HG03469 (cell line): ENCODE measurements around the gene ZNF277.

Experiments
- ATAC-seq: cut with Tn5 transposase; IDR thresholded peaks from one replicate; pipeline ENCODE4 v1.9.1; 2021; ENCODE audit warnings: mild to moderate bottlenecking, moderate library complexity, moderate number of reproducible peaks; ENCODE audit not compliant: unreplicated experiment

The ZNF277 gene

DNA sequence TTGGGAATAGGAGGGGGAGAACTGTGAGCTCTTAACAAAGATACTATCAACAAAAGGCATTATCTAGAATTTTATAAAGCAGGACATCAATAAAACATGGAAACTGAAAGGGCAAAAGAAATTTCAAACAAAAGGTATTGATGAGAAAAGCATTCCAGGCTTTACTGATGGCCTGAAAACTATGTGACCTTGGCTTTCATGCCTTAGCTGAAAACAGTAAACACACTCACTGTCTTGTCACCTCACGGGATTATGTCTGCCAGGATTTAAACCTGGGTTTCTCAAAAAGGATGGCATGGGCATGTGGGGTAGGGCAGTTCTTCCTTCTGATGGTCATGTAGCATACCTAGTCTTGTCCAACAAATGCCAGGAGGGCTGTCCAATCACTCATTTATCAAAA lies 23.2 kb upstream of the ZNF277 start:
- no peak for ATAC-seq

DNA sequence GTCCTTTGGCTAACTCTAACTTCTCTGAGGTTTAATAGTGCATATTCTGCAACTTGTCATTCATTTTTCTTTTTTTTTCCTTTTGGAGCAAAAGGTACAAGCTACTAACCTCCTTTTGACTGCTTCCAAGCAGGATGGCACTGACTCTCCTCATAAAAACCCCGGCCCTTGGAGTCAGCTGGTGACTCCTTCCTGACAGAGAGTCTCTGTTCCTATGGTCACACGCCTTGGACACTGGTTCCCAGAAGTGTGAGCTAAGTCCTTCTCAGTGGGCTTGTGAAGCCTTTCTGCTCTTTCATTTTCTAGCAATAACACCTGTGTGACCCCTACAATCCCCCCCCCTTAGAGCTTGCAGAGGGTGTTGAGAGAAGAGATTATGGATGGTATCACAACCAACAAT lies 22.0 kb upstream of the ZNF277 start:
- ATAC-seq: no peak

DNA sequence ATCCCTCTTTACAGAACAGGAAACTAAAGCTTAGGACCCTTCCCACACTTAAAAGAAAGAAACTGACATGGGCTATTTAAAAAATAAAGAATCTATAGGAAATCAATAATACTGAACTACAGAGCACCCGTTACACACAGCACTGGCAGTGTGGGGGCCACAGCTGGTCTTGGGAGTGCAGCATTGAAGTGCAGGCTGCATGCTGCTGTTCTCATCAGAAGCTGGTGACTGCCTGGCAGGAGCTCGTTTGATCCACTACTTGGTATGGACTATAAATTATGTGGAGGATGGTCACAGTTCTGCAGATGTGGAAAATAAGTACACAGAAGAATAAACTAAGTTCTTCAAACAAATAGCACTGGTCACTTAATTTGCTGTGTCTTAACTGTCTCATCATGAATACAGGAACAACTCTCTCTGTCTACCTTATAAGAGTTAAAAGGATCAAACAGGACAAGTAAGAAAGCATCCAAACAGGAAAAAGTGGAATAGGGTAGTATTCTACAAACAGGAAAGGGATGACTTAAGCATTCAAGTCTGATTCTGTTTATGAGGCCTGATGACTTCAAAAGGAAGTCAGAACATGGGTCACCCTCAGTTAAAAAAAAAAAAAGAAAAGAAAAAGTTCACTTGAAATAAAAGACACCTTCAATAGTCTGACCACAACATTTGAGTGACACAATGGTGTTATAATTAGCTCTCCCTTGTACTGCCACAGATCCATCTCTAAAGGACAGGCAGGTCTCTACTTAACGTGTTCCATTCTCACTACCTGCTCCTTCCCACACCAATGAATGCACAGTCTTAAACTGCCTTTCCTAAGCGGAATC lies 21.3 kb upstream of the ZNF277 start:
- ATAC-seq: no peak

DNA sequence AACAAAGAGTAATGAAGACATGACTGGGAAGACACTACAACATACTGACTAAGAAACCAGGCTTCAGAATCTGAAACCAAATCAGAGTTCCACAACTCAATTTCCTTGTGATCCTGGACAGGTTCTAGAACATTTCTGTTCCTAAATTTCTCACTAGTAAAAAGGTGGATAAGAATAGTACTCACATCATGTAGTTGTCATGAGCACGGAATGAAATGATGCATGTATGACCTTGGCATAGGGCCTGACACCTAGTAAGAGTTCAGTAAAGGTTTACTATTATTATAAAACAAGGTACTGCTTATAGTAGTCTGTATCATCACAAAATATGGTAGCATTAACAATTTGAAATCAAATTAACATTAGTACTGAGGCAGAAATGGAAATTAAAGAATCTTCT lies 20.2 kb upstream of the ZNF277 start:
- ATAC-seq: no peak

DNA sequence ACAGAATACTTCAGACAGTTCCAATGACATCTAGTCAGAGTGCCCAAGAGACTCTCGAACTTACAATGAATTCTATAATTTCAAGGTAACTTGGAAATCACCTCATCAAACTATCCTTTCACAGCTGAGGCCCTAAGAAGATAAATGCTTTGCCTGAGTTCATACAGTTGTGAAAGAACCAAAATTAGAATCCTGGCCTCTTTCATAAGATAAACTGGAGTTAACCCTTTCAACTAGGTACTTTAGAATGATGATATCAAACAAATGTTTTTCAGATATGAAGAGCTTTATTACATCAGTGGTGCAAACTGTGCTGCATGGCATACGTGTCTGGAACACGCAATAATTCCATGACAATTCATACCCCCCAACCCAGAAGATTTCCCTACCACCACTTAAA lies 18.2 kb upstream of the ZNF277 start:
- ATAC-seq: no peak

DNA sequence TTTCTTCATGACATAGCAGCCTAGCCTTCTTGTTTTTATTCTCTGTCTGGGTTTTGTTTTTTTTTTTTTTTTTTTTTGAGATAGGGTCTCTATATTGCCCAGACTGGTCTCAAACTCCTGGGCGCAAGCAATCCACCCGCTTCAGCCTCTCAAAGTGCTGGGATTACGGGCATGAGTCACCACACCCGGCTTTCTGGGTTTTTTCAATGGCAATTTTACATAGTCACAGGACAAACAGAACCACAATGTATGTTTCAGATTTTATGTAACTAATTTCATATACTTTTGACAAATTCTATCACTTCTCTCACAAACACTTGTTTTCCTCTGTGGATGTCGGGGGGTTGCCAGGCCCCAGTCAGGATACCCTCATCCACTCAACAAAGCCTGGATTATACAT lies 16.8 kb upstream of the ZNF277 start:
- ATAC-seq: no peak

DNA sequence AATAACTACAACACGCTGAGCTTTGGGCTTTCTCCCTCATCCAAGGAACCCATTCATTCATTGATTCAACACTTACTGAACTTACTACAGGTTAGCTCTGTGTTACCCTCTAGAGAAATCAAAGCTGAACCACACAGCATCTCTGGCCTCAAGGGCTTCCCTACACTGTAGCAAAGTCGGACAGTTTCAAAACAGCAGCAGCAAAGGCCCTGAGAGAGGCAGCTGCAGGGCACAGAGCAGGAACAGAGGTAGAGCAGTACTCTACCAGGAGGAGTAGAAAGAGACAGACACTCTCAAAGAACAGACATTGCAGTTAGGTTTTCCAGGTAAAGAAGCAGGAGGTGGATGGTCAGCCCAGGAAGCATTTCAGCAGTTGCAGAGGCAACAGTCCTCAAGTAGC lies 16.4 kb upstream of the ZNF277 start:
- ATAC-seq: no peak

DNA sequence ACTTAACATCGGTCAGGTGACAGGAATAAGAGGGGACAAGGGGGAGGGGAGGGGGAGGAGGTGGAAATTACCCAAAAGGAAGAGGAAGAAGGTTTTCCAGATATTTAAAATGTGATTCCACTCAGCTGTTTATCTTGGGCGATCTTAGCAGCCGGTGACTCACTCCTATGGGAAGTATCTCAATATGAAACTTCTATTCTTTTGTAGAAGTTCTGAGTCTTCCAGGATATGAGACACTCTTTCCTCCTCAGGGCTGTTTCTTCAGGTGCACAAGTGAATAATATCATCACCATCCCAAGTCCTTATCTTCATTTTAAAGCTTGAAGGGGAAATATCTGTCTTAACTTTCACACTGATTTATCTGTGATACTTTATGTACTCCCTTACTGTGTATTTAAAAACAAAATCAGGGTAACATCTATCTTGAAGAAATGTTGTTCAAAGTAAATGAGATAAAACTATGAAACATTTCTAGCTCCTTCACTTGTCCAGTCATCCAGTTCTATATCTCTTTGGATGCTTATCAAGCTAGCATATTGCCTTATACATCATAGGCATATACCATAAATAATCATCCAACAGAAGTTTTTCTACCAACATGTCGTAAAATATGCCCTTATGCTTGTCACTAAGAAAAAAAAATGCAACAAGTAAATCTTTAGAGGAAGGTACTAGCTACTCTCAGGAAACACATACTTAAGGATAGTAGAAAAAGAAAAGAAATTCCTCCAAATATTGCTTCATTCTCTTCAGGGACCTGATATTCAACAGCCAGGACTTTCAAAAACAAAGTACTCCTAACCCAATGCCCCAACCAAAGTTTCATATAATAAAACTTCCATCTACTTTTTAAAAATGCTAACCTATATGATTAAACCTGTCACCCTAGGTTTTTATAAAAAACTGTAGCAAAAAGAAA lies 14.0 kb upstream of the ZNF277 start:
- no peak for ATAC-seq

DNA sequence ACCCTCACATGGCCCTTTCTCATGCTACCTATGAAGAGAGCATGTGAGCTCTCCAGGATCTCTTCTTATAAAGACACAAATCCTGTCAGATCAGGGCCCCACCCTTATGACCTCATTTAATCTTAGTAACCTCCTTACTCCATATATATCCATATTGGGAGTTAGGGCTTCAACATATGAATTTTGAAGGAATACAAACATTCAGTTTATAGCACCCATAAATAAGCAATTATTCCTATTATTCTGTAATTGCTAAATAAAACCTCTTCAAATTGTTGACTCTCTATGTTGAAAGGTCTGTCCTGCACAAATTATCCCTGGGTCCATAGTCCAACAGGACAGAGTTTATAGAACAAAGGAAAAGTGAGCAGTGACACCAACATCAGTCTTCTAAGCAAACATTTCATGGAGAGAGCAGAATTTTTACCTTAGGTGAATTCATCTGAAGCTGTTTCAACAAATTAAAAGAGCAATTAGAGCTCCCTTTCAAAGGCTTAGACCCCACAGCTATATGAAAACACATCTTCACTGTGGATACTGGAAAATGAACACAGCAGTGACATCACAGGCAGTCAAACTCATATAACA lies 12.5 kb upstream of the ZNF277 start:
- ATAC-seq: no peak

DNA sequence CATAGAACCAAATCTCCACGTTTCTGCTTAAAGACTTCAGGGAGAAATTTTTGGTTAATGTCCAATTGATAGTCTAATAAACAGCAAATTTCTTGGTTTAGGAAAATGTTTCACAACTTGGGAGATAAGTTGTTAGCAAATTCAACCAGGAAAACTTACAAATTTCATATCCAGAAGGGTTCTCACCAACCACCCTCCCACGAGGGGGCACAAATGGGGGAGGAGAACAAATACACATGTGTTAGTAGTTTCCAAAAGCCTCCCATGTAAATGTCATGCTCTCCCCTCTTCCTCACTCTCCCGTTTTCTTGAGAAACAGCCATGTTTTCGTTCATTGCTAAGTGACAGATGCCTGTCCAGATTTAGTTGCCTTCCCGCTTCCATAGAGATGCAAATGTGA lies 10.8 kb upstream of the ZNF277 start:
- ATAC-seq: no peak

DNA sequence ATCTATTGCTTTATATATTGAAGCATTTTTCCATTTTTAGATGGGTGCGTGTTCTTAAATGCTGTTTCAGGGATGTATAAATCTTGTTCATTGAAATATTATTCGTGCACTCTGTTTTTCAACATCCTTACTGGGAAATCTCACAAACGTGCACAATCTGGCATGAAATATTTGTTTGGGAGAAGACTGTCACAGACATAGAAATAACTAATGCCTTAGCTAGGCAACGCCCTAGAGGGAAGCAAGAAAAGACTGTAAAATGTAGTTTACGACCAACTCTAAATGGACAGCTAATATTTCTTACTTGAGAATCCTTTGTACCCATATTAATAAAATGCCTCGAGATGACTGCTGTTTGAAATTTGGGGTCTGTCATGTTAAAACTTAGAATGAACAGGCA lies 9.2 kb upstream of the ZNF277 start:
- ATAC-seq: no peak

DNA sequence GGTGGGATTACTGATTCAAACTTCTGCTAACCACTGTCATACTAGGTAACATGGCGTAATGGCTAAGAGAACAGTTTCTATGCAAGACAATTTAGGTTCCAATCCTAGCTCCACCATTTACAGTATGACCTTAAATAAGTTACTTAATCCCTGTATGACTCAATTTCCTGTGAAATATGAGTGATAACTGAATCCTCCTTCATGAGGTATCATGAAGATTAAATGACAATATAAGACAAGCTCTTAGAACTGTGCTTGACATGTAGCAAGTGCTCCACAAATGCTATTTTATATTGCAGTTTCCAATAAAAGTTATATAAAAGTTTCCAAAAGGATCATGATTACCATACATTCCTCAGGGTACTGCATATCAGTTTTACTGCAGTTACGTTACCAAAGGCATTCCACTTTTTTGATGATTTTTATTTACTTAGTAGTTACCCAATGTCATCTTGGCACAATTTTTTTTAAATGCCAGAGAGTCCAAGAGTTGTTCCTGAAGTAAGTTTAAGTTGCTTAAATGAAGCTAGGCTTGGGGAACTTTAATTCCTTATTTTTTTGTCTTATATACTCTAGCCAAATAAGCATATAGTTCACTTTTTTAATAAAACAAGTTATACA lies 7.3 kb upstream of the ZNF277 start:
- ATAC-seq: no peak

DNA sequence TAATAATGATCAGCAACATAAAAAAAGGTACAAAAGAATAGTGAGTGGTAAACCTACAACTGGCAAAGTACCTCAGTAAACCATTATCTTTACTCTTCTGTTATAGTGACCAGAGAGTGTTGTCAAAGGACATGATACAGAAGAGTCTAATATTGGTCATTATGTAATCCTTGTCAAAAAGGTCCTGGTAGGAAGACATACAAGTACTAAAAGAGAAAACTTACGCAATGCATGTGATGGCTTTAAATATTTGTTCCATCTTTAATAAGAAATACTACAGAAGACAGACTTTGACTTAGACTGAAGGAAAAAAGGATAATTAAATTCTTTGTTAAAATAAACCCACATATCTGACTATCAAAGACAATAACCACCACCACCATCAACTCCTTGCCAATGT lies 6.8 kb upstream of the ZNF277 start:
- ATAC-seq: no peak

DNA sequence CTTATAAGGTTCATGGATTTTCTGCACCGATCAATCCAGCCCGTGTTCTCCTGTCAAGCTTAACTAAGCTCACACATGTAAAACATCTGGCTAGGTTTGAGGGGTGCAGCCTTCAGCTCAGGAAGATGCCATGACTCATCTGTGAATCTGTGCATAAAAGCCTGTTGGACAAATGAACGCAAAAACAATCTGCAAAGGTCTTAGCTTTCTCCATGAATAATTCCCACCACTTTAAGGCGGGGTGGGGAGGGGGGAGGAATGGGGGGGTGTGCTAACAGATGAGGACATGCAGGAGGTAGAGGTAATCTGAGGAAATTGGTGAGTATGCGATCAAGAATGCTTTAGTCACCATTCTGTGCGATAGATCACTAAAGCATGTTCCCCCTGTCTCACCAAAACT lies 5.1 kb upstream of the ZNF277 start:
- ATAC-seq: no peak

DNA sequence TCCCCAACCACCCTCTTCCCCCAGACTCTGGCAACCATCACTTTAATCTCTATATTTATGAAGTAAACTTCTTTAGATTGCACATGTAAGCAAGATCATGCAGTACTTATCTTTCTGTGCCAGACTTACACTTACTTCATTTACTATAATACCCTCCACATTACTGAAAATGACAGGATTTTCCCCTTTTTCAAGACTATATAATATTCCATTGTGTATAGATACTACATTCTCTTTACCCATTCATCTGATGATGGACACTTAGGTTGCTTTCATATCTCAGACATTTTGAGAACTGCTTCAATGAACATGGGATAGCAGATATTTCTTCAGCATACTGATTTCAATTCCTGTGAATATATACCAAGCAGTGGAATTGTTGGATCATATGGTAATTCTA lies 4.7 kb upstream of the ZNF277 start:
- no peak for ATAC-seq

DNA sequence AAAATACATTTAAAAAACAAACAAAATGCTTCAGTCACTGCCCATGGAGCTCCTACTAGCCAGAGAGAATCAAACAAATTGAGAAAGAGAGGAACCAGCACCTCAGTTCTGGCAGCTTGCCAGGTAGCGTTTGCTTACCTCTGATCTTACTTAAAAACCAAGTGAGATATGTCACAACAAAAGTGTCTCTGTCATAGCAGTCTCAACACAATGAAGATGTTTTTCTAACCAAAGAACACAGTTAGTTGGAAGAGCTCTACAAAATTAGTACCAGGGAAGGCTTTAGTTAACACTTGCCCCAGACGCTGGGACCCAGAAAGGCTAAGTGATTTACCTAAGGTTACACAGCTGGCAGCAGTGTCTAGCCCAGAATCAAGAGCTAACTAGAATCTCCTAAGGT lies 3.7 kb upstream of the ZNF277 start:
- no peak for ATAC-seq

DNA sequence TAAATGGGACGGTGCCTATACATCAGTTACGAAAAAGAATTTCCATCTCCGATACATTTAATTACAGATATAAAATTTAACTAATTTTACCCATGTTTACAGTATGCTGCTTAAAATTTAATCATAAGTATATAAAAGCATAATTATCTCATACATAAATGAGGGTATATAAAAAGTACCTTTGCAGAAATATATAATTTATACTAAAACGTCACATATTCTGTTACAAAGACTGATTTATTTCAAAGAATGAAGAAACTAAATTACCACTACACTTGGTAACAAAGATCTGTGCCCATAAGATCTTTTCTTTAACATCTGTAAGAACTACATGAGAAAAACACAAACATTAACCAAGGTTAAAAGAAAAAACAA lies 3.1 kb upstream of the ZNF277 start:
- no peak for ATAC-seq

DNA sequence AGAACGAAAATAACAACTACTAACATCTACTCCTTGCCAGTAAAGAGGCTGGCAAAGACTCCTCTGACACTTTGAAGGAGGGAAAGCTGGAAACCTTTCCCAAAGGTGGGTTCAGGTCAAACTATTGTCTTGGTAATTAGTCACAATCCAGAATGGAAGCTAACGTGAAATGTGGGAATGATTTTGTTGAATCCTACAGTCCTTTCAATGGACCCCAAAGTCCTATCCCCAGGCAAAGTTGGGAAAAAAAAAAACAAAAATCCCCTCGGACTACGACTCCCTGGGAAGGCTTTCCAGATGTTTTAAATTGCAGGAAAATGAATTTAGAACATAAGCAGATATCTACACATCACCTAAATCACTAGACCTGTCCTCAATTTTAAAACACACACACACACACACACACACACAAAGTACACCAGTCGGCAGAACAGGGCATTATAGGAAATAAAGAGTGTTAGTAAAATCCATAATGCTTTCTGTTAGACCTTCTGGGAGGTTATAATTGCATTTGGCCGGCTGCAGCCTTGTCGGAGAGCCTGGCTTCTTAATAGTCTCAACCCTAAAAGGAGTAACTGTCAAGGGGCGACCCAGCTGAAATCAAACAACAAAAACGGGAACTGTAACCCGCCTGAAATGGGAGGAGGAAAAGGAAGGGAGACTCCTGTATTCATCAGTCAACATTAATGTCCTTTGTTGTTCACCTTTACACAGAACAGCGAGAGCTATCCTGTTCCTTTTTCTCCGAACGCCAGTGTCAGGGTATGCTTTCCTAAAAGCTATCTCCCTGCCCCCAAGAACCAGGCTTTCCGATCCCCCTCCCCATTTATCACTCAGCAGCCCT lies 1.8 kb upstream of the ZNF277 start:
- no peak for ATAC-seq

DNA sequence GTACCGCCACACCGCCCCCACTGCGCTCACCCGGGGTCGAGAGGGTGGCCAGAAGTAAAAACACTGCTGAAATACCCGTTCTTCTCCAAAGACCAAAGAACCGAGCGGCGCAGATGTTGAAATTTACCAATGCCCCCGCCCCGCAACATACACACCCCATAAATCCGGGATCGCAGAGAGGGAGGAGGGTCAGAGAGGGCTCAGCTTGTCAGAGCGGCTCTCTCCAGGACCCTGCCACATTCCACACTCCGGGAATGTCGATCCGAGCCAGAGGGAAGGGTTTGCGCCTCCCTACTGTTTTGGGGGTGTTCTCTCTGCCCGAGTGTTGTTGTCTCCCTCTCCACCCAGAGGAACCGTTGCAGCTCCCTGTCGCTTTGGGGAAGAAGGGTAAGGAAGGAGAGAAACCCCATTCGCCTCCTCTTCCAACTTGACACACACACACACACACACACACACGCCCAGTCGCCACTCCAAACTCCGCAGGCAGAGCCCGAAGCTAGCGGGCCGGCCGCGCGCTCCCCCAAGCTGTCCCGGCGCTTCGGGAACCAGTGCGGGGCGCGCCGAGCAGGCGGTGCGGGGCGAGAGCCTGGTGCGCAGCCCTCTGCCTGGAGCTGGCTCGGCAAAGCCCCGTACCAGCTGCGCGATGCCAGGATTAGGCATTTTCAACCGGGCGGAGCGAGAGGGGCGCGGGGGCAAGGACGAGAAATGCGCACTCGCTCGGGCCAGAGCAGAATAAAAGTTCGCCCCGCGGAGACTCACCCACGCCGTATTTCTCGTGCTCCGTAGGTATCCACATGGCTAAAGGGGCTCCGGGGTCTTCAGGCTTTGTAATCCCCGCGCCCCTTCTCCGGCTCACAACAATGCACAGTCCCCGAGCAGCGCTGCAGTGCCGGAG lies 905 bp upstream of the ZNF277 start:
- ATAC-seq: peak; percentile 0
